NCI-H748 treated with DMSO at 0.1 percent for 48 hours (cell line): Measurements from ENCODE around the gene OR13C5.
"Not testable (repeated sequence)": the region's sequence is repeated elsewhere in the genome, so short reads cannot be mapped to it uniquely, and the experiment has no call there.

Experiments used
- DNase-seq: peaks from one replicate; lab custom pipeline; 2025; lab: John Stamatoyannopoulos, UW

OR13C5 gene

GRCh38 chr9:104599313-104599712 lies at the start of gene OR13C5:
OR13C5 (minus strand) TSS chr9:104599413; CDS start chr9:104599413, 0 bp downstream.
- DNase-seq: not testable (repeated sequence)

GRCh38 chr9:104635456-104635855 lies 36.2 kb upstream of the OR13C5 start:
- DNase-seq: no peak

GRCh38 chr9:104633976-104634520 lies 34.8 kb upstream of the OR13C5 start:
- no peak for DNase-seq

- DNase-seq: not testable (repeated sequence)
These were observed 26.8 kb upstream of the OR13C5 start for GRCh38 chr9:104625964-104626363.

GRCh38 chr9:104618104-104618503 lies 18.9 kb upstream of the OR13C5 start, which contains the start of gene OR13C9:
OR13C9 (minus strand) TSS chr9:104618204; CDS start chr9:104618204, 0 bp downstream.
- no peak for DNase-seq

GRCh38 chr9:104617418-104617817 lies 18.2 kb upstream of the OR13C5 start:
- DNase-seq: no peak

GRCh38 chr9:104611213-104611612 lies 12.0 kb upstream of the OR13C5 start:
- no peak for DNase-seq

GRCh38 chr9:104608336-104608735 lies 9.1 kb upstream of the OR13C5 start:
- no peak for DNase-seq

GRCh38 chr9:104606152-104606551 lies 6.9 kb upstream of the OR13C5 start:
- peak; percentile 91 for DNase-seq

- not testable (repeated sequence) for DNase-seq
These were observed 6.3 kb upstream of the OR13C5 start, which contains the start of gene OR13C2 for GRCh38 chr9:104605527-104605926. OR13C2 (minus strand) TSS chr9:104605627; CDS start chr9:104605627, 0 bp downstream.

- no peak for DNase-seq
These were observed 5.6 kb upstream of the OR13C5 start for GRCh38 chr9:104604801-104605200.

- DNase-seq: not testable (repeated sequence)
These were observed 464 bp downstream of the OR13C5 start for GRCh38 chr9:104598749-104599148.

- DNase-seq: no peak
These were observed 9.6 kb downstream of the OR13C5 start for GRCh38 chr9:104589626-104590025.

- DNase-seq: no peak
These were observed 12.6 kb downstream of the OR13C5 start for GRCh38 chr9:104586496-104587180.

- DNase-seq: no peak
These were observed 18.7 kb downstream of the OR13C5 start for GRCh38 chr9:104580562-104580961.

GRCh38 chr9:104577263-104577662 lies 21.9 kb downstream of the OR13C5 start:
- DNase-seq: no peak

GRCh38 chr9:104575456-104575855 lies 23.8 kb downstream of the OR13C5 start:
- no peak for DNase-seq

GRCh38 chr9:104572612-104573011 lies 26.6 kb downstream of the OR13C5 start:
- no peak for DNase-seq

GRCh38 chr9:104568868-104569267 lies 30.3 kb downstream of the OR13C5 start, which contains the start of gene OR13C8:
OR13C8 (plus strand) TSS chr9:104569168; CDS start chr9:104569168, 0 bp downstream.
- no peak for DNase-seq

GRCh38 chr9:104564358-104564757 lies 34.9 kb downstream of the OR13C5 start:
- DNase-seq: no peak

GRCh38 chr9:104556830-104557634 lies 42.2 kb downstream of the OR13C5 start:
- DNase-seq: no peak

- no peak for DNase-seq
These were observed 43.7 kb downstream of the OR13C5 start for GRCh38 chr9:104555521-104555920.

- no peak for DNase-seq
These were observed 46.0 kb downstream of the OR13C5 start for GRCh38 chr9:104553261-104553660.
